Measurements from ENCODE around the gene TMEM179B. TPM values are rescaled to one million over a fixed set of nuclear protein-coding genes. Genes with fewer than 3 reads are reported as not detected.

The TMEM179B gene
- total and polyA plus RNA-seq, 2 of the 13 experiments (the other 11 are each of a cell fraction or from before 2014, with no cell fraction given) = 24.8 to 25.7 TPM

DNA sequence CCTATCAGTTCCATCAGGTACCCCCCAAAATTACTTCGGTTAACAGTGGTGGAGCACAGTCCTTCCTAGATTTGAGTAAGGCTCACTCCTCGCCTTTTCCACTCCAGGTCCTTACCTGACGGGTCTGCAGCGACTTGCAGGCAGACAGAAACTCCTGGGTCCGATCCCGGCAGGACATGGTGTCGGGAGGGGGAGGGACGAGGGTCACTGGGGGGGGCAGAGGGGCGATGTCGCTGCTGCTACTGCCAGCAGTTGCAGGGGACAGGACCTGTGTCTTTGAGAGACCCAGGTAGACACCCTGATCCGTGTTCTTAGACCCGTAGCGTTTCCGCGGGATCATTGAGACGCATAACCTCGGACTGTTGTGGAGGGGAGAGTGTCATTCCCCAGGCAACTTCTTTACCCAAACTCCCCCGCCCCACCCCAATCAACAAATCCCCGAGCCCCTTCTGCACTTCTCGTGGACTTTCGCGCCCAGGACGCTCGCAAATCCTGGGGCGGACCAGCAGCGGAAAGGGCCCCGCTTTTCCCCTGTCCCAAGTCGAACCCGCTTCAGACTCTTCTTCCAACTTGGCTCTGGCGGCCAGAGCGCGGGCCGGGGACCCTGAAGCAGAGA, 43.8 kb downstream of the TMEM179B start (continued):
- TF ChIP-seq, protein P1, sequence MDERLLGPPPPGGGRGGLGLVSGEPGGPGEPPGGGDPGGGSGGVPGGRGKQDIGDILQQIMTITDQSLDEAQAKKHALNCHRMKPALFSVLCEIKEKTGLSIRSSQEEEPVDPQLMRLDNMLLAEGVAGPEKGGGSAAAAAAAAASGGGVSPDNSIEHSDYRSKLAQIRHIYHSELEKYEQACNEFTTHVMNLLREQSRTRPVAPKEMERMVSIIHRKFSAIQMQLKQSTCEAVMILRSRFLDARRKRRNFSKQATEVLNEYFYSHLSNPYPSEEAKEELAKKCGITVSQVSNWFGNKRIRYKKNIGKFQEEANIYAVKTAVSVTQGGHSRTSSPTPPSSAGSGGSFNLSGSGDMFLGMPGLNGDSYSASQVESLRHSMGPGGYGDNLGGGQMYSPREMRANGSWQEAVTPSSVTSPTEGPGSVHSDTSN (CRISPR knock-in tag; IDR thresholded peaks at IDR 0.05) = no peak
- TF ChIP-seq ZNF33B (CRISPR knock-in tag; IDR thresholded peaks at IDR 0.05) = no peak
- TF ChIP-seq, protein P2, sequence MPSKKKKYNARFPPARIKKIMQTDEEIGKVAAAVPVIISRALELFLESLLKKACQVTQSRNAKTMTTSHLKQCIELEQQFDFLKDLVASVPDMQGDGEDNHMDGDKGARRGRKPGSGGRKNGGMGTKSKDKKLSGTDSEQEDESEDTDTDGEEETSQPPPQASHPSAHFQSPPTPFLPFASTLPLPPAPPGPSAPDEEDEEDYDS (CRISPR knock-in tag; IDR thresholded peaks at IDR 0.05) = no peak

DNA sequence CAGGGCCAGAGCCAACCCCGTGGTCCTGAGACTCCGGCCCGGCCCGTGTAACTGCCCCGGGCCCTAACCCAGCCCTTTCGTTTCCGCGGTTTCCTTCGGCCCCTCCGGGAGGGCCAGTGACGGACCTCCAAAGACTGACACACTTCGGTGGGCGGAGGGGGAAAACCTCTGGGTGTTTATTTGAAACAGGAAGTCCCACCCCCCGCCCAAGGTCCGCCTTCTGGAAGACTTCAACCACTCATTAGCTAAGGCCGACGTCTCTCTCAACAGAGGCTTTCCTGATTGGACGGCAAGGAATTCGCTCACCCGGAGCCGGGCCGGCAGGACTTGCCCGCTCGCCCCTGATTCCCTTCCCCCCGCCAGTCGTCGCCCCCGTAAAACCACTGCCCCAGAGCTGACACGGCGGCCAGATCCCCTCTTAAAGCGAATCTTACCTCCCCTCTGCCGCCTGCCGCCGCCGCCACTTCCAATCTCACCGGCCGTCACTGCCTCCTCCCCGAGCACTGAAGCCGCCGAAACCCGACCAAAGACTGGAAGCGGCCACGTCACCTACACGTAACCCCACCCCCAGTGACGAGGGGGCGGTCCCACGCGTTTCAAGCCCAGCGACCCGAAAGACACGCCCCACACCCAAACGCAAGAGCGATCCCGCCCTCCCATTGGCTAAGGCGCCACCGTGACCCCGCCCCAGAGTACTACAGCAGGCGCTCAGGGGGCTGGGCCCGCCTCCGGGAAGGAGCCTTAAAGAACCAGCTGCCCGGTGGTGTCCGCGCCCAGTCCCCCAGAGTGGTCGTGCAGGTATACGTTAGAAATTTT, 44.5 kb downstream of the TMEM179B start, which contains the start of gene STX5:
STX5 (minus strand) TSS at position 532 of the 816 bp plus-strand sequence. CDS start 808 bp downstream, outside the sequence.
- Histone ChIP-seq H3K4me1 (ENCODE audit: insufficient read depth, low read length) (peaks cover 32% of the 10 kb centered on the region), H3K4me3 (replicated peaks in 1 of 3; ENCODE audit: insufficient read depth in 1 of 3, low read depth in 2 of 3, low read length in 3 of 3) (peak within 1 kb of the TSS; percentile 78 to 100 (median 99)), H4K20me1 (ENCODE audit: insufficient read depth, low read length) (no peaks in the 10 kb centered on the region), H3K79me2 (ENCODE audit: insufficient read depth, low read length) (peaks cover 35% of the 10 kb centered on the region), H2AFZ (ENCODE audit: low read length) (no peak within 1 kb of the TSS), H3K9ac (ENCODE audit: insufficient read depth, low read depth, low read length) (peak within 1 kb of the TSS; percentile 94), H3K27me3 (ENCODE audit: control insufficient read depth in 1 of 2, insufficient read depth in 2 of 2, low read length in 2 of 2) (no peaks in the 10 kb centered on the region; a peak in 1 of 5 replicates), H3K9me3 (ENCODE audit: low read length) (no peaks in the 10 kb centered on the region), H3K27ac (ENCODE audit: extremely low read length, insufficient read depth, low read length) (peak within 1 kb of the TSS; percentile 95), H3K4me2 (ENCODE audit: low read depth, low read length) (peak within 1 kb of the TSS; percentile 92), H3K36me3 (replicated peaks in 1 of 2; ENCODE audit: control insufficient read depth in 1 of 2, insufficient read depth in 2 of 2, low read length in 2 of 2) (peaks cover 24 to 46% of the 10 kb centered on the region in 2 experiments)
- ATAC-seq (peak; percentile 90), DNase-seq (ENCODE audit: low spot score) (peak; percentile 97), FAIRE-seq (peak; percentile 59)
- in situ Hi-C loops (cut with HindIII; ENCODE audit: extremely low pct_ligation_motif_present, low pct_unique_long_range_greater_than_20kb) = loop anchor here (5.0 kb wide), 1 partner anchor 44 kb away; the partner anchor contains the start of gene TMEM179B
- 1% methylated on average over 19 of the region's 65 CpGs for WGBS (ENCODE audit: low lambda C conversion rate)
- CTCF ChIA-PET (ENCODE audit: low intra/inter-chr PET ratio, low total read pairs) = no interaction called here
- POLR2A ChIA-PET = interaction anchor here (0.5 to 2.8 kb wide), 38 partner anchors 9 to 857 kb away, joined by 3 to 164 read pairs (median 4); partner anchors contain the start of genes B3GAT3, BSCL2, C11orf98 and CSKMT
- intact Hi-C loops (cut with micrococcal nuclease; ENCODE audit: unreplicated experiment) = loop anchor here (1.0 to 2.0 kb wide), 3 partner anchors 10 to 45 kb away; partner anchors contain the start of genes NXF1 and TMEM179B
- BruUV-seq (replicated peaks) = TSS peak; percentile 79
- no peak for TF ChIP-seq FOXM1 (CRISPR knock-in tag; IDR thresholded peaks at IDR 0.05)
- no peak; the same call in 1 of the 2 replicates for TF ChIP-seq HES4 (CRISPR knock-in tag; IDR thresholded peaks at IDR 0.05; ENCODE audit: borderline replicate concordance)
- peak; percentile 94 for TF ChIP-seq GABPB1 (CRISPR knock-in tag; IDR thresholded peaks at IDR 0.05)
- TF ChIP-seq ZKSCAN1 (IDR thresholded peaks at IDR 0.05; ENCODE audit: low read length) = no peak
- TF ChIP-seq ZNF367 (CRISPR knock-in tag; IDR thresholded peaks at IDR 0.05; ENCODE audit: borderline replicate concordance) = 0 out of 2 replicates have a peak, but pooled peaks have one; percentile 69
- peak; percentile 28; the same call in 1 of the 2 replicates for TF ChIP-seq GATAD2A (CRISPR knock-in tag; IDR thresholded peaks at IDR 0.05)
- peak; percentile 31; the same call in 1 of the 2 replicates for TF ChIP-seq ZNF510 (CRISPR knock-in tag; IDR thresholded peaks at IDR 0.05; ENCODE audit: low read depth)
- TF ChIP-seq STAT5B (CRISPR knock-in tag; IDR thresholded peaks at IDR 0.05) = no peak
- TF ChIP-seq MBNL3 (CRISPR knock-in tag; conservative IDR thresholded peaks at IDR 0.05) = no peak
- TF ChIP-seq ZNF224 (CRISPR knock-in tag; IDR thresholded peaks at IDR 0.05) = peak; percentile 84; the same call in 1 of the 2 replicates
- TF ChIP-seq, protein P3, sequence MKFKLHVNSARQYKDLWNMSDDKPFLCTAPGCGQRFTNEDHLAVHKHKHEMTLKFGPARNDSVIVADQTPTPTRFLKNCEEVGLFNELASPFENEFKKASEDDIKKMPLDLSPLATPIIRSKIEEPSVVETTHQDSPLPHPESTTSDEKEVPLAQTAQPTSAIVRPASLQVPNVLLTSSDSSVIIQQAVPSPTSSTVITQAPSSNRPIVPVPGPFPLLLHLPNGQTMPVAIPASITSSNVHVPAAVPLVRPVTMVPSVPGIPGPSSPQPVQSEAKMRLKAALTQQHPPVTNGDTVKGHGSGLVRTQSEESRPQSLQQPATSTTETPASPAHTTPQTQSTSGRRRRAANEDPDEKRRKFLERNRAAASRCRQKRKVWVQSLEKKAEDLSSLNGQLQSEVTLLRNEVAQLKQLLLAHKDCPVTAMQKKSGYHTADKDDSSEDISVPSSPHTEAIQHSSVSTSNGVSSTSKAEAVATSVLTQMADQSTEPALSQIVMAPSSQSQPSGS (CRISPR knock-in tag; IDR thresholded peaks at IDR 0.05) = peak; percentile 60
- TF ChIP-seq, protein P4, sequence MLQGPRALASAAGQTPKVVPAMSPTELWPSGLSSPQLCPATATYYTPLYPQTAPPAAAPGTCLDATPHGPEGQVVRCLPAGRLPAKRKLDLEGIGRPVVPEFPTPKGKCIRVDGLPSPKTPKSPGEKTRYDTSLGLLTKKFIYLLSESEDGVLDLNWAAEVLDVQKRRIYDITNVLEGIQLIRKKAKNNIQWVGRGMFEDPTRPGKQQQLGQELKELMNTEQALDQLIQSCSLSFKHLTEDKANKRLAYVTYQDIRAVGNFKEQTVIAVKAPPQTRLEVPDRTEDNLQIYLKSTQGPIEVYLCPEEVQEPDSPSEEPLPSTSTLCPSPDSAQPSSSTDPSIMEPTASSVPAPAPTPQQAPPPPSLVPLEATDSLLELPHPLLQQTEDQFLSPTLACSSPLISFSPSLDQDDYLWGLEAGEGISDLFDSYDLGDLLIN (CRISPR knock-in tag; IDR thresholded peaks at IDR 0.05; ENCODE audit: borderline replicate concordance) = no peak
- TF ChIP-seq, protein P5, sequence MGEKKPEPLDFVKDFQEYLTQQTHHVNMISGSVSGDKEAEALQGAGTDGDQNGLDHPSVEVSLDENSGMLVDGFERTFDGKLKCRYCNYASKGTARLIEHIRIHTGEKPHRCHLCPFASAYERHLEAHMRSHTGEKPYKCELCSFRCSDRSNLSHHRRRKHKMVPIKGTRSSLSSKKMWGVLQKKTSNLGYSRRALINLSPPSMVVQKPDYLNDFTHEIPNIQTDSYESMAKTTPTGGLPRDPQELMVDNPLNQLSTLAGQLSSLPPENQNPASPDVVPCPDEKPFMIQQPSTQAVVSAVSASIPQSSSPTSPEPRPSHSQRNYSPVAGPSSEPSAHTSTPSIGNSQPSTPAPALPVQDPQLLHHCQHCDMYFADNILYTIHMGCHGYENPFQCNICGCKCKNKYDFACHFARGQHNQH (CRISPR knock-in tag; IDR thresholded peaks at IDR 0.05) = peak; percentile 37; the same call in 1 of the 2 replicates
